GM21381 (cell line): ENCODE measurements around the gene FRG2C.
"Not testable (repeated sequence)": the region's sequence is repeated elsewhere in the genome, so short reads cannot be mapped to it uniquely, and the experiment has no call there.

Source experiments
- ATAC-seq: cut with Tn5 transposase; IDR thresholded peaks from one replicate; pipeline ENCODE4 v1.9.1; 2021; ENCODE audit warnings: mild to moderate bottlenecking, moderate library complexity; ENCODE audit not compliant: unreplicated experiment

The FRG2C gene

GRCh38 chr3:75664028-75664427 is at the start of gene FRG2C:
Gene FRG2C, plus strand, starts transcription at chr3:75664328. Its CDS starts 52 bp downstream, at chr3:75664380.
- ATAC-seq, result not testable (repeated sequence)

DNA sequence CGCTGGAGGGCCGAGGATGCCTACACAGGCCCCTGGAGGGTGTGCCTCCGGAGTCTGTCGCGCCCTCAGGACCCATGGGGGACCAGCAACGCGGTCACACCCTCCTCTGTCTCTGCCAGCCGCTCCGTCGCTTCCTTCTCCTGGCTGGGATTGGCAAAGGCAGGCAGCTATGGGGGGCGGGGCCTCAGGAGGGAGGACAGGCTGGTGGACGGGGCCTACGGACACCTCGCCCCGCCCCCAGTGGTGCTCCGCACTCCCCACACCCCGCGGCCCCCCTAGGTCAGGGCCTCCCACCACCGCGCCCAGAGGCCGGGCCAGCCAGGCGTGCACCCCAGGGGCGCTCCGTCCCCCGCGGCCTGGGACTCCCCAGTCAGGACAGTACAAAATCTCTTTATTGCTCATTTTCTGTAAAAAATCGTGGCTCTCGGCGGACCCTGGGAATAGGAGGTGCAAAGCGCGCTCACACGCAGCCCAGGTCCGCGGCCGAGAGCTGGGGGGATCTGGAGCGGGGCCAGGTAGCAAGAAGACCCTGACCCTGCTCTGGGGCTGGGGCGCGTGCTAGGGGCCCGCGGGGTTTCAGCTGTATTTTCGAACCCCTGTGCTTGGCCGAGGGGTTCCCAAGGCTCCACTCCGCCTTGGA is 45.3 kb upstream of the FRG2C start:
- ATAC-seq, result not testable (repeated sequence)

GRCh38 chr3:75619481-75620031 is 44.6 kb upstream of the FRG2C start:
- not testable (repeated sequence) for ATAC-seq

DNA sequence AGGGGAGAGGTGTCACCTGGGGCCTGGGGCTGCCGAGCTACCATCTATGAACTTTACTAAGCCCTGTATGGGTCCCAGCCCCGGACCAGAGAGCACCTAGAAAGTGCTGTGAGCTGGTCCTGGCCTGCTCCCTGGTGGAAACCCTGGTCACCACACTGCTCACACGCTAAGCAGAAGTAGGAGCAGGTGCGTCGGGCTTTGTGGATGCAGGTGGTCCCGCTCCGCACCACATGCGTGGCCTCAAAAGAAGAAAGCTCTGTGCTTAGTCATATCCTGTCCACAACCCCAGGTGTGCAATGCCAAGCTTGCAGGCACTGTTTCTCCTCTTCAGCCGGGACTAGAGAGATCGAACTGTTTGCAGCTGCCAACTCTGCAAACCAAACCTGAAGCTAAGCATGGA is 42.4 kb upstream of the FRG2C start:
- ATAC-seq, result not testable (repeated sequence)

GRCh38 chr3:75623656-75624055 is 40.5 kb upstream of the FRG2C start:
- not testable (repeated sequence) for ATAC-seq

DNA sequence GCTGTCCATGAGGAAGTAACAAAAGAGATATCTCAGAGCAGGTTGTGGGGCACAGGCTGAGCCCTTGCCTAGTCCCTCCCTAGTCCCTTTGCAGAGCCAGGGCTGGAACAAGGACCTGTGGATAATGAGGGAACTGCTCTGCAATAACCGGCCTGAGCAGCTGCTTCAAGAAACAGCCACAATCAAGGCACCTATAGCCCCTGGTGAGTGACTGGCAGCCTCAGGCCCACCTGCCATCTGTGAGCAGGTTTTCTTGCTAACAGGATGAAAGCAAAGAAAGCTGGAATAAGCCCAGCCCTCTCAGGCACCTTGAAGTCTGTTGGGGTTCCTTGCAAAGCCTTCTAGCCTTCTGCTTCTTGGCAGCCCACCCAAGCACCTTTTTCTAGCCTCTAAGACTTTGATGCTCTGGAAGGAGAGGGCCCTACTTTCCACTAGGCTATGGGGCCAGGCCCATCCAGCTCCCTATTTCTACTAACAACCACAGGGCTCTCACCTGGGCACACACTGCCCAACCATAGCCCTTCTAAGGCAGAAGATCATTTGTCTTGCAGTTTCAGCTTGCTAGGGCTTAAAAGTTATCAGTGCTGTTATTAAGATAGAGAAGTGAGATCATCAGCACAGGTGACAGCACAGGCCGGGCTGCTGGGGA is 33.1 kb upstream of the FRG2C start:
- not testable (repeated sequence) for ATAC-seq

DNA sequence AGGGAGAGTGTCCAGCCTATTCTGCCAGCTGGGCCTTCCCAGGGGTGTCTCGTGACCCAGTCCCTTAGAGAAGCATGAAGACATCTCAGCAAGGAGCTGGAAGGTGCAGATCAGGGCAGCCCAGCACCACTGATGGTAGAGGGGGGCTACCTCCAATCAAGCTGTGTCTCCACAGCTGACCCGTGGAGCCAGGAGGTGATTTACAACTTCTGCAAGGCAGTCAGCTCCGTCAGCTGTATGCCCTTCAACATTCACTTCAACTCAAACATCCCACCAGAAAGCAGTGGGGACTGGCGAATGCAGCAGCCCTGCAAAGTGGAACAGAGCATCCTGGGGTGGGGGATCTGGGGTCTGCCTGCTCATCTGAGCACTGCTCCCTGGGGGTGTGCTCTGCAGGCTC is 32.6 kb upstream of the FRG2C start:
- no peak for ATAC-seq

DNA sequence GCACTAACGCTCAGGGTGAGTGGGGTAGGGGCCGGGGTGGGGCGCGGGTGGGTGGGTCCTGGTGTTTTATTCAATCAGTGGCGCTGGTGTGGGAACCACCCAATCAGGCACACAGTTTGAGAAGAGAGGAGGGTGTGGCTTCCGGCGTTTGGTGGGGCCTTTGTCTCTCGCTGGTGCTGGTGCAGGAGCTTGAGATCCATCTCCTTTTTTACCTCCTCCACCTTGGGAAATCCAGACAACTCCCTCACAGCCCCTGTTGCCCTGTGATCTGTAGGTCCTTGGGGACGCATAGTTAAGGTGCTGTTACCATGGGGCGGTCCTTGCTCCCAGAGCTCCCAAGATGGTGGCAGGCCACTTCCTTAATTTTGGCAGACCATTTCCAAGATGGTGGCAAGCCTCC is 25.2 kb upstream of the FRG2C start:
- not testable (repeated sequence) for ATAC-seq

- ATAC-seq, result not testable (repeated sequence)
Observed at GRCh38 chr3:75641107-75641517, 23.0 kb upstream of the FRG2C start.

DNA sequence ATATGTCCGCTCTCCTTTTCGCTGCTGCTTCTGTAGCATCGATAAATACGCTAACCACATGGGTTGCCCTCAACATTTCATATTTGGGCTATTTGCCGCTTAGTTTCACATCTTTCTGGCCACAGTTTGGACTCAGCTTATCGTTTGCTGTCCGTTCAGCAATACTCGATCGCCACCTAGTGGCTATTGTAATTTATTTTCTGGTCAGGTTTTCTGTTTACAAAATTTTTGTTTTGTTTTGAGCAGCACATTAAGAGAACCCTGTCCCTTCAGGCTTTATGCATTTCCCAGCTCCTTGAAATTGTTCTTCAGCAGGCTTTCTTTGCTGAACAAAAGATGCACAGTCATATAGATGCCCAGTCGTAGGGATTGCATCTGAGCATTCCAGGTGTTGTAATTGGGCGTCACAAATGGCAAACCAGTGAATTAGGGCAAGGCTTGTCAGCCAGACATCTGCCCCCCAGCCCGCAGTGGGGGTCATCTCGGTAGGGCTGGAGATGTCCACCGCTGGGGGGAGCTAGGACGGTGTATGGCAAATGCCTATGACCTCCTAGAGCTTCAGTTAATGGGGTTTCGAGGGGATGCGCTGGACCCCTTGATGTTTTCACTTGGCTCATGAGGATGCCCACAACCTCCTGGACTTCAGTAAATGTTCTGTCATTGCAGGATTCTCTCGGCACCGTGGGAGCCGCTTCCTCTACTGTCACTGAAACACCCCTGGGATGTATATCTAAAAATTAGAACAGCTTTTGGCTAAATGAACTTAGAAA is 20.9 kb upstream of the FRG2C start:
- not testable (repeated sequence) for ATAC-seq

DNA sequence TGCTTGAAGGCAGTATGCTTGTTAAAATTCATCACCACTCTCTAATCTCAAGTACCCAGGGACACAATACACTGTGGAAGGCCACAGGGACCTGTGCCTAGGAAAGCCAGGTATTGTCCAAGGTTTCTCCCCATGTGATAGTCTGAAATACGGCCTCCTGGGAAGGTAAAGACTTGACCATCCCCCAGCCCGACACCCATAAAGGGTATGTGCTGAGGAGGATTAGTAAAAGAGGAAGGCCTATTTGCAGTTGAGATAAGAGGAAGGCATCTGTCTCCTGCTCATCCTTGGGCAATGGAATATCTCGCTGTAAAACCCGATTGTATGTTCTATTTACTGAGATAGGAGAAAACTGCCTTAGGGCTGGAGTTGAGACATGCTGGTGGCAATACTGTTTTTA is 18.6 kb upstream of the FRG2C start:
- not testable (repeated sequence) for ATAC-seq

- ATAC-seq, result no peak
Observed at GRCh38 chr3:75650191-75650590, 13.9 kb upstream of the FRG2C start.

GRCh38 chr3:75655101-75655904 is 8.8 kb upstream of the FRG2C start:
- ATAC-seq, result not testable (repeated sequence)

DNA sequence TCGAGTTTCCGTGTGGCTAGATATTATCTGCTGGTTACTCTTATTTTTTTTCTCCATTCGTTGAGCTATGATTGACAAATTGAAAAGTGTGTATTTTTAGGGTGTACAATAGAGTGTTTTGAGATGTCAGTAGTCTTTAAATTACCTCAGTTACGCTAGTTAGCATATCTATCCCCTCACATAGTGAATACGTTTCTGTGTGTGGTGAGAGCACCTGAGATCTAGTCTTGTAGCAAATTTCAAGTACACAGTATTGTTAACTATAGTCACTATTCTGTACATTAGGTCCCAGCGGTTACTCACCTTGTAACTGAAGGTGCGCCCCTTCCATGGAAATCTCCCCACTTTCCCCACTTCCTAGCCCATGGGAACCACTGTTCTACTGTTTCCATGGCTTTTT is 8.2 kb upstream of the FRG2C start:
- ATAC-seq, result not testable (repeated sequence)

DNA sequence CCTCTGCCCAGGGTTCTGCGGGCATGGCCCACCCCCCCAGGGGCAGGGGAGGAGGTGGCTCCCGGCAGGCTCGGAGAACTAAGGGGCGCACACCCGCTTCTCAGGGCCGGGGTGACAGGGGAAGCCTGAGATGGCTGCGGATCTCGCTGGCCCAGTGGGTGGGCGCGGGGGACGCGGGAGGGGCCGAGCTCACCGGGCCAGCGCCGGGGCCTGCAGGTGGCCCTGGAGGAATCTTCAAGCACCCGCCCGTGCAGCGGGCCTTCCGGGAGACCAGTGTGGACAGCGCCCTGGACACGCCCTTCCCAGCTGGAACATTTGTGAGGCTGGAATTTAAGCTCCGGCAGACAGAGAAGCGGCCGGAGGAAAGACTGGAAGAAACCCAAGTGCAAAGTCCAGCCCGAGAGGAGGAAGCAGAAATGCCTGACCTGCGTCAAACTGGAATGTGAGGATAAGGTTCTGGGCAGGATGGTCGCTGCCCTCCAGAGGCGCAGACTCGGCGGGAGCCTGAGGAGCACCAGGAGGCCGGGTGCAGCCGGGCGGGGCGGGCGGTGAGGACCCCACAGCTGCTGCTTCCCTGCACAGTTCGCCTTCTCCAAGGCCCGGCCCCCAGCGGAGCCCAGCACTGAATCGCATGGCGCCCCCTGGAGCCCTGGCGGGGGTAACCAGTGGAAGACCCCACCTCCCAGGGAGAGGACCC is 5.6 kb upstream of the FRG2C start:
- not testable (repeated sequence) for ATAC-seq

GRCh38 chr3:75659108-75659433 is 5.1 kb upstream of the FRG2C start:
- ATAC-seq, result not testable (repeated sequence)

- not testable (repeated sequence) for ATAC-seq
Observed at GRCh38 chr3:75665626-75666025, 1.5 kb downstream of the FRG2C start.

DNA sequence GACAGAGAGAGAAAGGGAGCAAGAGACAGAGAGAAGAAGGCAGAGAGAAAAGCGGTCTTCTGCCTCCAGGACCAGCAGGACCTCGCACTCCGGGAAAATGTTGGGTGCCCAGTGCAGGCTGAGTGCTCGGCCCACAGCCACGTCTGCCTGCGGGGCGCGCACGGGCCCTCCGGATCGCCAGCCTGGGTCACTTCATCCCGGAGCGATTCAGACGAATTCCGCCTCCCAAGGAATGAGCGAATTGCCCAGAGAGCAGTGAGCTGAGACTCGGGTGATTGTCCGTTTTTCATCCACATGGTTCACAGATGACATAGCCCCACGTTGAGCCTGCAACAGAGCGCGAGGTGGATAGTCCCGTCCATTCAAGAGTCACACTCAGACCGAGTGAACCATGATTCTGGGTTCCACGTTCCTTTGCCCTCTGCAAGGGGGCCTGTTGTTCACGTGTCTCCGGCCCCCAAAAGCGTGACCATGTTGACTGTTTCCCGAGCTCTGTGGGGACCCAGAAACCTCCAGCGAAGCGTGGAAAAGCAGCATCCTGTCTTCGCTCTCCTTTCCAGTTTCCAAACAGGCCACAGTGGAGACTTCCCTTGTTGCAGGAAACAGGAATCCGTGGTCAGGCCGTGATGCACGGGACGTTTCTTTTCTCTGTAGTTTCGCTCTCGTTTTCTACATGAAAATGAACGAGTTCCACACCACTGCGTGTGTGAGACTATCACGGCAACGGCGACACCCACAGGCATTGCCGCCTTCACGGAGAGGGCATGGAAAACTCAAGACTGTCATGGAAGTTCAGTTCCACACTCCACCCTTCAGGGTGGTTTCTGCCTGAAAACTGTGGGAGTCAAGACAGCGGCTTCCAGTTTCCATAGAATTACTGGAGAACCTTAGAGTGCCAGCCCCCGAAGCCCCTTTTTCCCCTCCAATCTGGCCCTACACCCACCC is 3.9 kb downstream of the FRG2C start:
- not testable (repeated sequence) for ATAC-seq

GRCh38 chr3:75668759-75669347 is 4.7 kb downstream of the FRG2C start:
- peak; percentile 41 for ATAC-seq
